HepG2 (cell line): ENCODE measurements around the gene GFOD1. TPM values are rescaled to one million over a fixed set of nuclear protein-coding genes. Genes with fewer than 3 reads are reported as not detected.

Source experiments
- ATAC-seq: fragments of 200-7000 bp; cut with Tn5 transposase; 3 replicates; pipeline ENCODE4 v1.9.1; 2020; ENCODE audit warnings: mild to moderate bottlenecking, moderate library complexity
- BruUV-seq: library from RNA; stranded (reverse); fragments of 400-500 nt; replicated peaks from 2 replicates; lab custom pipeline; 2021; lab: Mats Ljungman, UMichigan
- CTCF ChIA-PET: fragments of 300-600 bp; formaldehyde crosslinking; extraction: SDS; loops from one replicate; lab custom pipeline; 2021; ENCODE audit warnings: low total read pairs, inconsistent platforms, low intra/inter-chr PET ratio; lab: Yijun Ruan, JAX
- POLR2A ChIA-PET: fragments of 350-600 bp; sonication (Branson Sonifier 250); formaldehyde crosslinking; loops from one replicate; lab custom pipeline; 2020; ENCODE audit warnings: antibody characterized with exemption, inconsistent platforms; lab: Yijun Ruan, JAX
- DNase-seq: peaks from one replicate; pipeline ENCODE4 v3.0.0-alpha.2; 2015; ENCODE audit warnings: low spot score
- FAIRE-seq: peaks from 3 replicates; lab custom pipeline; 2011; peaks lifted over from hg19 to GRCh38; lab: Jason Lieb, UNC
- H2AFZ ChIP-seq: one replicate; pipeline ENCODE4 v1.6.1; 2011; ENCODE audit warnings: low read length, inconsistent platforms
- H3K27ac ChIP-seq: fragments of 300-600 bp; 3 replicates; pipeline ENCODE4 v1.8.0; 2011; ENCODE audit warnings: mixed run types, mild to moderate bottlenecking, mixed read lengths, low read length, inconsistent platforms; ENCODE audit not compliant: insufficient read depth; ENCODE audit errors: extremely low read length
- H3K27me3 ChIP-seq, 2 experiments: fragments of 200-600 bp in 1 of 2; 2 replicates in 1 of 2; 3 replicates in 1 of 2; pipeline versions ENCODE4 v1.6.0 to v1.8.0; 2011; ENCODE audit warnings: low read length in 2 of 2, mild to moderate bottlenecking in 2 of 2, moderate library complexity in 2 of 2, inconsistent platforms in 1 of 2; ENCODE audit not compliant: insufficient read depth in 2 of 2, control insufficient read depth in 1 of 2
- H3K36me3 ChIP-seq, 2 experiments: fragments of 200-600 bp in 1 of 2; replicated peaks in 1 of 2; 2 replicates in 1 of 2; 3 replicates in 1 of 2; pipeline versions ENCODE4 v1.5.1 to v1.8.0; 2011; ENCODE audit warnings: low read length in 2 of 2, inconsistent platforms in 1 of 2; ENCODE audit not compliant: insufficient read depth in 2 of 2, control insufficient read depth in 1 of 2
- H3K4me1 ChIP-seq: 2 replicates; pipeline ENCODE4 v1.5.1; 2012; ENCODE audit warnings: low read length, inconsistent platforms; ENCODE audit not compliant: insufficient read depth
- H3K4me2 ChIP-seq: 2 replicates; pipeline ENCODE4 v1.6.0; 2011; ENCODE audit warnings: low read depth, low read length, inconsistent platforms
- H3K4me3 ChIP-seq, 3 experiments: fragments of 200-600 bp in 1 of 3; sonication (generic), shearing (Covaris generic) in 1 of 3; replicated peaks in 1 of 3; 2 replicates each; pipeline ENCODE4 v1.5.1; 2011 to 2016; ENCODE audit warnings: low read length in 3 of 3, inconsistent platforms in 2 of 3, low read depth in 2 of 3, mild to moderate bottlenecking in 2 of 3, control low read depth in 1 of 3, mixed read lengths in 1 of 3; ENCODE audit not compliant: insufficient read depth in 1 of 3
- H3K79me2 ChIP-seq: one replicate; pipeline ENCODE4 v1.6.1; 2011; ENCODE audit warnings: low read length, inconsistent platforms; ENCODE audit not compliant: insufficient read depth
- H3K9ac ChIP-seq: 2 replicates; pipeline ENCODE4 v1.6.0; 2011; ENCODE audit warnings: mild to moderate bottlenecking, low read depth, low read length, inconsistent platforms; ENCODE audit not compliant: insufficient read depth
- H3K9me3 ChIP-seq: 2 replicates; pipeline ENCODE4 v1.5.1; 2012; ENCODE audit warnings: mild to moderate bottlenecking, low read length
- H4K20me1 ChIP-seq: 2 replicates; pipeline ENCODE4 v1.6.0; 2011; ENCODE audit warnings: inconsistent platforms, mild to moderate bottlenecking, low read length, moderate library complexity; ENCODE audit not compliant: insufficient read depth
- CSRNP2 ChIP-seq: sonication (generic); formaldehyde crosslinking; conservative IDR thresholded peaks from 2 replicates; pipeline ENCODE4 v1.8.0; 2022; ENCODE audit warnings: low read depth, missing genetic modification reagents
- ELF1 ChIP-seq: sonication (generic); formaldehyde crosslinking; IDR thresholded peaks from 2 replicates; pipeline ENCODE4 v1.4.0; 2020; ENCODE audit warnings: missing genetic modification reagents
- RBM39 ChIP-seq: fragments of 200-400 bp; formaldehyde crosslinking; IDR thresholded peaks from one replicate; pipeline ENCODE4 v1.6.1; 2018; ENCODE audit warnings: antibody characterized with exemption, mild to moderate bottlenecking, low read depth, low read length; ENCODE audit not compliant: poor library complexity, severe bottlenecking
- RNF219 ChIP-seq: sonication (generic); formaldehyde crosslinking; IDR thresholded peaks from 2 replicates; pipeline ENCODE4 v1.5.0; 2020; ENCODE audit warnings: mild to moderate bottlenecking, missing genetic modification reagents
- ZNF142 ChIP-seq: sonication (generic); formaldehyde crosslinking; IDR thresholded peaks from 2 replicates; pipeline ENCODE4 v1.4.0; 2020; ENCODE audit warnings: missing genetic modification reagents
- ZNF253 ChIP-seq: sonication (generic); formaldehyde crosslinking; IDR thresholded peaks from 2 replicates; pipeline ENCODE4 v1.8.0; 2022; ENCODE audit warnings: mild to moderate bottlenecking, missing genetic modification reagents, borderline replicate concordance
- ZNF280D ChIP-seq: sonication (generic); formaldehyde crosslinking; IDR thresholded peaks from 2 replicates; pipeline ENCODE4 v1.5.1; 2020; ENCODE audit warnings: mild to moderate bottlenecking, missing genetic modification reagents
- ZNF552 ChIP-seq: sonication (generic); formaldehyde crosslinking; IDR thresholded peaks from 2 replicates; pipeline ENCODE4 v1.9.0; 2022; ENCODE audit warnings: missing genetic modification reagents, mild to moderate bottlenecking, borderline replicate concordance
- ZNF672 ChIP-seq: sonication (generic); formaldehyde crosslinking; IDR thresholded peaks from 2 replicates; pipeline ENCODE4 v1.8.1; 2022; ENCODE audit warnings: missing genetic modification reagents
- WGBS: methylation state at CpG from one replicate; pipeline ENCODE4 v1.1.6; 2017; ENCODE audit warnings: low lambda C conversion rate; 5-methylcytosine and 5-hydroxymethylcytosine counted together
- in situ Hi-C: cut with HindIII; loops from 2 replicates; pipeline ENCODE4 v1.10.0; 2017; ENCODE audit warnings: low pct_unique_long_range_greater_than_20kb; ENCODE audit not compliant: extremely low pct_ligation_motif_present
- intact Hi-C: fragments of 100-400 bp; cut with micrococcal nuclease; formaldehyde crosslinking; loops from one replicate; pipeline ENCODE4 v1.10.0; 2022; ENCODE audit not compliant: unreplicated experiment
- polyA plus RNA-seq, 8 experiments: library from polyadenylated mRNA; depleted of rRNA in 3 of 8; stranded (reverse) in 7 of 8; unstranded in 1 of 8; fragments of >200 nt; fragmentation: Illumina TruSeq in 4 of 8; extraction: Trizol in 4 of 8; gene quantifications; 2 replicates each; pipeline versions ENCODE4 v1.2.1 to v1.2.3, GENCODE V29; 2011 to 2016; ENCODE audit warnings: low read depth in 4 of 8, missing spikeins in 1 of 8, mixed read lengths in 1 of 8; ENCODE audit not compliant: insufficient read depth in 1 of 8
- total RNA-seq, 5 experiments: library from RNA; depleted of rRNA; stranded (reverse); fragments of >200 nt; fragmentation: Illumina TruSeq; extraction: Trizol; gene quantifications; 2 replicates each; pipeline ENCODE4 v1.2.3, GENCODE V29; 2016; ENCODE audit warnings: low read depth in 1 of 5

The GFOD1 gene
- total and polyA plus RNA-seq, 2 of the 13 experiments (the other 11 are each of a cell fraction or from before 2014, with no cell fraction given) = 1.9 to 6.4 TPM

GRCh38 chr6:13431059-13431656 lies 56.2 kb downstream of the GFOD1 start (continued):
- TF ChIP-seq ZNF253 (CRISPR knock-in tag) (no peak), ZNF280D (CRISPR knock-in tag) (no peak)

- BruUV-seq = no TSS peak
- Histone ChIP-seq H3K9me3 (no peaks in the 10 kb centered on the region), H3K9ac (no peak overlapping the region), H3K4me1 (peaks cover 19% of the 10 kb centered on the region), H4K20me1 (no peaks in the 10 kb centered on the region), H3K4me2 (no peak overlapping the region), H3K79me2 (no peaks in the 10 kb centered on the region), H2AFZ (no peak overlapping the region), H3K27me3 (no peaks in the 10 kb centered on the region), H3K36me3 (no peaks in the 10 kb centered on the region), H3K4me3 (no peak overlapping the region), H3K27ac (no peak overlapping the region)
- no peak for FAIRE-seq
- no peak for ATAC-seq
- in situ Hi-C loops = no loop called here
- ChIA-PET CTCF (no interaction called here), POLR2A (no interaction called here)
- whole genome bisulfite sequencing = 96% methylated on average over 5 of the region's 5 CpGs
- intact Hi-C loops = no loop called here
- no peak for DNase-seq
- no peak for TF ChIP-seq RBM39
- TF ChIP-seq ELF1 (CRISPR knock-in tag) = no peak
- TF ChIP-seq CSRNP2 (CRISPR knock-in tag) = no peak
- no peak for TF ChIP-seq ZNF672
- no peak for TF ChIP-seq RNF219 (CRISPR knock-in tag)
- TF ChIP-seq ZNF142 (CRISPR knock-in tag) = no peak
- no peak for TF ChIP-seq ZNF552 (CRISPR knock-in tag)
These were observed 58.0 kb downstream of the GFOD1 start for GRCh38 chr6:13429406-13429753.
